ENCODE results near the gene HNRNPF.
"Not testable (repeated sequence)": the region's sequence is repeated elsewhere in the genome, so short reads cannot be mapped to it uniquely, and the experiment has no call there.

HNRNPF gene

DNA sequence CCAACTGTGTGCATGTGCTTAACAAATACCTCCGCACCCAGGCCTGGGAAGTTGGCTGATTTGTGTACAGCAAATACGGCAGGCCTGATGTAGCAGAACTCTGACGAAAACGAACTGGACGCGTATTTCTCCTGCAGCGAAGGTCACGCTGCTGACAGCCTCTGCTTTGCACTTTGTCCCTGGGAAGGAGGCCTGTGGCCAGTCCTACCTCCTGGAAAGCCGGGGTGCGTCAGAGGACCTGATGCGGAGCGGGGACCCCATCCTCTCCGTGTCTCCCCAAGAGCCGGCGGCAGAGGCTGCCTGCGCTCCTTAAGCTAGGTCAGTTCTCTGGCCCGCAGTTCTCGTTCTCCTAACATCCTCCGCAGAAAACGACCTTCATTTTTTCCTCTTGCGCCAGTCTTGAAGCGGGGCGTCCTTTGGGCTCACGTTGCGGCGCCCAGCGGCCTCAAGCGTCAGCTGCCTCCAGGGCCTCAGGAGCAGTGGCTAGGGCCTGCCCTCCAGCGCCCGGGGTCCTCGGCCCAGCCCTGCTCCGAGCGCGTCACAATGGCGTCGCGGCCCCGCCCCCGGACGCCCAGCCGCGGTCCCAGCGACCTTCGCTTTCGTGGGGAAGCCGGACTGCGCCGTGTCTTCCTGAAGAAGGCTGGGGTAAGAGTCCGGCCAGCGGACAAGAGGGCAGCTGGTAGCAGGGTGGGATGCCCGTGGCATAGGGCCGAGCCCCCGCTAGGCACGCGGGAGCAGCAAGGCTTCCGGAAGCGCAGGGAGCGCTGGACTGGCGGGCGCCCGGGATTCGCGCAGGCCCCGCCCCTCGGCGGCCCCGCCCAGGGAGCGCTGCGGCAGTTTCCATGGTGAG lies 27.5 kb upstream of the HNRNPF start, which contains the start of gene ZNF487:
Gene ZNF487, plus strand, starts transcription at position 821 of the 850 bp plus-strand sequence. CDS start 38,703 bp downstream, outside the sequence.
- DNase-seq, result peak; percentile 94 to 95
- TF ChIP-seq GATA1 (IDR thresholded peaks at IDR 0.05; ENCODE audit: low read depth, low read length), result no peak
- peak; percentile 87 for TF ChIP-seq POLR2A (IDR thresholded peaks at IDR 0.05; ENCODE audit: low read length)

DNA sequence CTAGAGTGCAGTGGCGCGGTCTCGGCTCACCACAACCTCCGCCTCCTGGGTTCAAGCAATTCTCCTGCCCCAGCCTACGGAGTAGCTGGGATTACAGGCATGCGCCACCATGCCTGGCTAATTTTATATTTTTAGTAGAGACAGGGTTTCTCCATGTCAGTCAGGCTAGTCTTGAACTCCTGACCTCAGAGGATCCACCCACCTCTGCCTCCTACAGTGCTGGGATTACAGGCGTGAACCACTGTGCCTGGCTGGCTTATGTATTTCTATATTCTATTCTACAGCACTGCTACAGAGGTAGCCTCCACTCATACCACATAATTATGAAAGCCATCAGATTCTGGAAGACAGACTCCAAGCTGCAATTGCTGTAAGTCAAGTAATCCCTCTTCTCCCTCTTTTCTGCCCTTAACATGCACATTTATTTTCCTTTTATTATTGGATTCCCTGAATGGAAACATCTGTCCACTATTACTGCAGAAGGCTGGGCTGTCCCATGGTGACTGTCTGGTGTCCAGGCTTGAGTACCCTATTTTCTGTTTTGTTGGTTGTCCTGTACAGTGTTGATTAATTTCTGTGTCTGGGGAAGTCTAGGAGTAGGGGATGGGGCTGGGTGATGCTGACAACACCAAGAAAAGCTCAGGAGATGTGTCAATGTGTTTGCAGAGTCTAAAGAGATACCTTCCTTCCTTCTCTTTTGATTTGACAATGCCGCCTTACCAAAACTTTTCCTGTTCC lies 22.1 kb upstream of the HNRNPF start:
- TF ChIP-seq GATA1 (IDR thresholded peaks at IDR 0.05; ENCODE audit: low read depth, low read length) (no peak), POLR2A (IDR thresholded peaks at IDR 0.05; ENCODE audit: low read length) (no peak)
- no peak for DNase-seq

DNA sequence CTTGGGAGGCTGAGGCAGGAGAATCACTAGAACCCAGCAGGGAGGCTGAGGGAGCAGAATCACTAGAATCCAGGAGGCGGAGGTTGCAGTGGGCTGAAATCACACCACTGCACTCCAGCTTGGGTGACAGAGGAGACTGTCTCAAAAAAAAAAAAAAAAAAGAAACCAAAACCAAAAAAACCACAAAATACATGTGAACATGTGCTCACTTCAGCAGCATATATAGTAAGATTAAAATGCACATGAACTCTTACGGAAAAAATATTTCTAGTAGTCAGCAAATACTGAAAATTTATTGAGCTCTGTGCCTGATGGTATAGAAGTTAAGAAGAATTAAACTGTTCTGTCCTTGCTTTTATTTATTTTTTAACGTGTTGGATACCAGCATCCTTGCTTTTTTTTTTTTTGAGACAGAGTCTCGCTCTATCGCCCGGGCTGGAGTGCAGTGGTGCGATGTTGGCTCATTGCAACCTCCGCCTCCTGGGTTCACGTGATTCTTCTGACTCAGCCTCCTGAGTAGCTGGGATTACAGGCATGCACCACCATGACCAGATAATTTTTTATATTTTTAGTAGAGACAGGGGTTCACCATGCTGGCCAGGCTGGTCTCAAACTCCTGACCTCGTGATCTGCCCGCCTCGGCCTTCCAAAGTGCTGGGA lies 18.3 kb upstream of the HNRNPF start:
- TF ChIP-seq POLR2A (IDR thresholded peaks at IDR 0.05; ENCODE audit: low read length), result no peak
- no peak for TF ChIP-seq GATA1 (IDR thresholded peaks at IDR 0.05; ENCODE audit: low read depth, low read length)
- no peak for DNase-seq

DNA sequence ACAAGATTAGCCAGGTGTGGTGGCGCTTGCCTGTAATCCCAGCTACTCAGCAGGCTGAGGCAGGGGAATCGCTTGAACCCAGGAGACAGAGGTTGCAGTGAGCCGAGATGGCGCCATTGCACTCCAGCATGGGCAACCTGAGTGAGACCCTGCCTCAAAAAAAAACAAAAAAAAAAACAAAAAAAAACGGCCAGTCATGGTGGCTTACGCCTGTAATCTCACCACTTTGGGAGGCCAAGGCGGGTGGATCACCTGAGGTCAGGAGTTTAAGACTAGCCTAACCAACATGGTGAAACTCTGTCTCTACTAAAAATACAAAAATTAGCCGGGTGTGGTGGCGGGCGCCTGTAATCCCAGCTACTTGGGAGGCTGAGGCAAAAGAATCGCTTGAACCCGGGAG lies 17.5 kb upstream of the HNRNPF start:
- DNase-seq, result not testable (repeated sequence)

DNA sequence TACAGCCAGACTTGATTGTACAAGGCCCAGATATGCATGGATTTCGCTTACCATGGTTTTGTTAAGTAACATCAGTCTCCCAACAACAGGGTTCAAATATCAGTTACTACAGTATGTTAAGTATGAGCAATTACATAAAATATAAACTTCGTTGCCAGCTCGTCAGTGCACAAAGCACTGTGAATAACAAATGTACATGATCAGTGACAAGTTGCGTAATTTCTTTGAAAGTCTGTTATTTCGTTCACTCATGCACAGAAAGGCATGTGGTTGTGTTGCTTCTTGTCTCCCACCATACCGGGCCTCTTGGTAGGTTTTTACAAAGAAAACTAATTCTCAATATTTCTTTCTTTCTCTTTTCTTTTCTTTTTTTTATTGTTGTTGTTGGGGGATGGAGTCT lies 15.4 kb upstream of the HNRNPF start:
- no peak for TF ChIP-seq GATA1 (IDR thresholded peaks at IDR 0.05; ENCODE audit: low read depth, low read length)
- TF ChIP-seq POLR2A (IDR thresholded peaks at IDR 0.05; ENCODE audit: low read length), result no peak
- no peak for DNase-seq

DNA sequence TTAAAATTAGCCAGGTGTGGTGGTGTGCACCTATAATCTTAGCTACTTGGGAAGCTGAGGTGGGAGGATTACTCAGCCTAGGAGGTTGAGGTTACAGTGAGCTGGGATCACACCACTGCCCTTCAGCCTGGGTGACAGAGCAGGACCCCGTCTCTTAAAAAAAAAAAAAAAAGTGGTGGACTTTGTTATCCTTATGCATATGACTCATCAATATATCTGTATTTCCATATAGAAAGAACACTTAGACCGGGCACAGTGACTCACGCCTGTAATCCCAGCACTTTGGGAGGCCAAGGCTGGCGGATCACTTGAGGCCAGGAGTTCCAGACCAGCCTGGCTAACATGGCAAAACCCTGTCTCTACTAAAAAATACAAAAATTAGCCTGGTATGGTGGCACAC lies 13.0 kb upstream of the HNRNPF start:
- DNase-seq, result peak in 1 of 2 experiments; percentile 47

DNA sequence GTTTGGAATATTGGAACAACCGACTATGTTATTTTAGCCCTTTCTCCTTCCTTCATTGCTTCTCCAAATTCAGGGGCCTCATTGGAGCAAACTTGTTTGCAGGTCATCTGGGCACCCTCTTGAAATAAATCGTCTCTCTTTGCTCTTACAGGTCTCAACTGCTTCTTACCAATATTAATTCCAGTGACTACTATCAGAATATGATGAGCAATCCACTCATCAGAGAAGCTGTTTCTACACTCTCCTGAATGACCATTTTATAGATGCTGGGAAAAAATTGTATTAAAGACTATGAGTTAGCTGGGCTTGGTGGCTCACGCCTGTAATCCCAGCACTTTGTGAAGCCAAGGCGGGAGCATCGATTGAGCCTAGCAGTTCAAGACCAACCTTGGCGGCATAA lies 12.5 kb upstream of the HNRNPF start:
- TF ChIP-seq GATA1 (IDR thresholded peaks at IDR 0.05; ENCODE audit: low read depth, low read length) (no peak), POLR2A (IDR thresholded peaks at IDR 0.05; ENCODE audit: low read length) (no peak)
- DNase-seq, result no peak

DNA sequence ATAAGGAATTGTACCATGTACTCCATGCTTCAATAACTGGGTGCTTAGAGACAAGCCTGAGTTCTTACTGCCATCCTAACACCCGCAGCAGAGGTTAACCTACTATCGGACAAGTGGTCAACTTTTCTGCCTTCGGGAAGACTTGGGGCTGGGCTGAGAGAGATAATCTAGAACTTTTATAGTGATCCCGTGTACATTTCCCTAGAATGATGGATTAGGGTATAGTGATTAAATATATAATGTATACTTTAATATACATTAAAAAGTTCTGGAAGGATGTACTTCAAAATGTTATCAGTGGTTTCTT lies 12.2 kb upstream of the HNRNPF start:
- no peak for DNase-seq
- no peak for TF ChIP-seq GATA1 (IDR thresholded peaks at IDR 0.05; ENCODE audit: low read depth, low read length)
- no peak for TF ChIP-seq POLR2A (IDR thresholded peaks at IDR 0.05; ENCODE audit: low read length)

DNA sequence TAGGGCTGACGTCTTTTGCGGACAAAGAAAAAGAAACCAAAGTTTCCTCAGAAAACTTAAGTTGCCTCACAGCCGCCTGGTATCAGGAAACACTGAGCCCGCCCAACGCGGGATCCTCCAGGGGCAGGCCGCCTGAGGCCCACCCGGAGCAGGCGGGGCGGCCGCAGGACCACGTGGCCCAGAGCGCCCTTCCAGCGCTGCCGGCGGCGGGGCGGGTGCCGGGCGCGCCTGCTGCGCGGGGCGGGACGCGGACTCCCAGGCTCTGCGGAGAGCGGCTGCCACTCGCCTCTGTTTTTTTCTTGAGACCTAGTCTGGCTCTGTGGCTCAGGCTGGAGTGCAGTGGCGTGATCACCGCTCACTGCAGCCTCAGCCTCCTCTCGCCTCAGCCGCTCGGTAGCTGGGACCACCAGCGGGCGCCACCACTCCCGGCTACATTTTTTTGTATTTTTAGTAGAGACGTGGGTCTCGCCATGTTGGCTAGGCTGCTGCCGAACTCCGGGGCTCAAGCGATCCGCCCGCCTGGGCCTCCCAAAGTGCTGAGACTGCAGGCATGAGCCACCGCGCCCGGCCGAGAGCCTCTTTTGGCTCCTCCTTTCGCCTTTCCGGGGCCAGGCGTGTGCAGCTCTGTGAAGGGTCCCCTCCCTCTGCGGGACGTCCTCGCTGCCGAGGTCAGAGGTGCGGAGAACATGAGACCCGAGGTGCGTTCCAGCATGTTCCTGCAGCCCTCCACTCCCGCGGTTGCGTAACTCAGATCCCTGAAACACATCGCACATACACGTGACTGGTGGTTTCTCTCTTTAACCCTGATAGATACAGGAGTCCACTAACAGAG lies 11.6 kb upstream of the HNRNPF start:
- no peak for TF ChIP-seq GATA1 (IDR thresholded peaks at IDR 0.05; ENCODE audit: low read depth, low read length)
- peak; percentile 83 for TF ChIP-seq POLR2A (IDR thresholded peaks at IDR 0.05; ENCODE audit: low read length)
- peak; percentile 91 to 94 for DNase-seq

DNA sequence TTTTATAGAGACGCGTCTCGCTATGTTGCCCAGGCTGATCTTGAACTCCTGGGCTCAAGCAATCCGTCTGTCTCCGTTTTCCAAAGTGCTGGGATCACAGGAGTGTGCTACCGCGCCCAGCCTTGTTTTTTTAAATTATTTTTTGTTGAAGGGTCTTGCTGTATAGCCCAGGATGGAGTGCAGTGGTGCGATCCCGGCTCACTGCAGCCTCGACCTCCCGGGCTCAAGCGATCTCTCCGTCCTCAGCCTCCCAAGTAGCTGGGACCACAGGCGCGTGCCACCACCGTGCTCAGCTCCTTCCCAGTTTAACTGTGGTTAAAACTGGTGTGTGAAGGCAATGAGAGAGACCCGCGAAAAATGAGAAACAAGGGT lies 11.0 kb upstream of the HNRNPF start:
- TF ChIP-seq GATA1 (IDR thresholded peaks at IDR 0.05; ENCODE audit: low read depth, low read length) (no peak), POLR2A (IDR thresholded peaks at IDR 0.05; ENCODE audit: low read length) (no peak)
- DNase-seq, result no peak

DNA sequence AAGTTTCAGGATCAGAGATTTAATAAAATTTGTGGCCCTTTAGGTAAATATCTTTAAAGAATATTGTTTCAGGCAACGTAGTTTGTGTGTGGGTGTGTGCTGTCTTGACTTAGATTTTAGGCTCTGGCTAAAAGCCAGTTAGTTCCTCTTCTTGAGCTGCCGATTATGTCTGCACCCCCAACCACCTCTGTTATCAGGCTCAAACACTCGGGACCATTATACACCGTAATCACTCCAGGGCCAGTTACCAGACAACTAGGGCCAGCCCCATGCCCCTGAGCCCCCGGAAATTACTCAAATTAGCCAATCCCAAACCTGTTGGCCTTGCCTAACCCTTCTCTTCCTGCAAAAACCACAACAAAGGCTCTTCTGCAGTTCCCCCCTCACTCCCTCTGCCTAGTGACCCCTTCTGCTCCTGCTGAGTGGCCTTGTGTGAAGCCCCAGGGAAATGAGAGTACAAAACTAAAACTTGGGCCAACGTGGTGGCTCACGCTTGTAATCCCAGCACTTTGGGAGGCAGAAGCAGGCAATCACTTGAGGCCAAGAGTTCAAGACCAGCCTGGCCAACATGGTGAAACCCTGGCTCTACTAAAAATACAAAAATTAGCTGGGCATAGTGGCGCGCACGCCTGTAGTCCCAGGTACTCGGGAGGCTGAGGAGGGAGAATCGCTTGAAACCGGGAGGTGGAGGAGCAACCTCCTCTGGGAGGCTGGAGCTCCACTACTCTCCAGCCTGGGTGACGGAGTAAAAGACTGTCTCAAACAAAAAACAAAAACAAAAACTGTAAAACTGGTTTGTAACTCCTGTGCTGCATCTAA lies 9.2 kb upstream of the HNRNPF start:
- peak; percentile 96 to 99 for DNase-seq
- peak; percentile 33 for TF ChIP-seq POLR2A (IDR thresholded peaks at IDR 0.05; ENCODE audit: low read length)
- TF ChIP-seq GATA1 (IDR thresholded peaks at IDR 0.05; ENCODE audit: low read depth, low read length), result peak; percentile 82

DNA sequence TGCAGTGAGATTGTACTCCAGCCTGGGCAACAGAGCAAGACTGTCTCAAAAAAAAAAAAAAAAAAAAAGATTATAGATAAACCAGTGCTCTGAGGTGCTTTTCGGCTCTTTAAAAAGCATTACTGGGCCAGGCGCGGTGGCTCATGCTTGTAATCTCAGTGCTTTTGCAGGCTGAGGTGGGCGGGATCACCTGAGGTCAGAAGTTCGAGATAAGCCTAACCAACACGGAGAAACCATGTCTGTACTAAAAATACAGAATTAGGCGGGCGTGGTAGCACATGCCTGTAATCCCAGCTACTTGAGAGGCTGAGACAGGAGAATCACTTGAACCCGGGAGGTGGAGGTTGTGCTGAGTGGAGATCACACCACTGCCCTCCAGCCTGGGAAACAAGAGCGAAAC lies 6.6 kb upstream of the HNRNPF start:
- TF ChIP-seq GATA1 (IDR thresholded peaks at IDR 0.05; ENCODE audit: low read depth, low read length) (no peak), POLR2A (IDR thresholded peaks at IDR 0.05; ENCODE audit: low read length) (no peak)
- DNase-seq, result peak; percentile 74 to 78

DNA sequence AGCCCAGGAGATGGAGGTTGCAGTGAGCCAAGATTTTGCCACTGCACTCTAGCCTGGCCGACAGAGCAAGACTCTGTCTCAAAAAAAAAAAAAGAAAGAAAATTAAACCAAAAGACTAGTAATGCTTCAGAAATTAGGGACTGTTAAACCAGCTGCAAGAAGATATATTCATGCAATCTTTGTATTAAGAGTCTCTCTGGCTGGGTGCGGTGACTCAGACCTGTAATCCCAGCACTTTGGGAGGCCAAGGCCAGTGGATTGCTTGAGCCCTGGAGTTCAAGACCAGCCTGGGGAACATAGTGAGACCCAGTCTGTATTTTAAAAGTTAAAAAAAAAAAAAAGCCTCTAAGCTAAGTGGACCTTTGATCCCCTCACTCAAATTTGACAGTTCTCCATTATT lies 2.5 kb upstream of the HNRNPF start:
- DNase-seq, result no peak
- TF ChIP-seq GATA1 (IDR thresholded peaks at IDR 0.05; ENCODE audit: low read depth, low read length), result no peak
- no peak for TF ChIP-seq POLR2A (IDR thresholded peaks at IDR 0.05; ENCODE audit: low read length)
